H7 (cell line): ENCODE measurements around the gene CHRM2. TPM values are rescaled to one million over a fixed set of nuclear protein-coding genes. Genes with fewer than 3 reads are reported as not detected.
A peak's percentile ranks its signal among the peaks of the same experiment; 100 is the strongest.
"Not testable (repeated sequence)": the region's sequence is repeated elsewhere in the genome, so short reads cannot be mapped to it uniquely, and the experiment has no call there.

ENCODE experiments used
- DNase-seq: peaks from one replicate; pipeline ENCODE4 v3.0.0; 2012
- H3K27me3 ChIP-seq: 2 replicates; pipeline ENCODE4 v1.6.0; 2011; ENCODE audit warnings: mild to moderate bottlenecking, low read length; ENCODE audit not compliant: control insufficient read depth, insufficient read depth
- H3K36me3 ChIP-seq: replicated peaks from 2 replicates; pipeline ENCODE4 v1.5.1; 2011; ENCODE audit warnings: low read length; ENCODE audit not compliant: control insufficient read depth, insufficient read depth
- H3K4me3 ChIP-seq: 2 replicates; pipeline ENCODE4 v1.5.1; 2011; ENCODE audit warnings: low read depth, mild to moderate bottlenecking, control low read depth, low read length, moderate library complexity; ENCODE audit not compliant: insufficient read depth
- total RNA-seq: library from RNA; depleted of rRNA; stranded (reverse); fragments of >200 nt; shearing (Covaris generic); gene quantifications from 2 replicates; pipeline ENCODE4 v1.2.3, GENCODE V29; 2014; rRNA removed

CHRM2 gene
- 0.18 TPM in 1 of 2 replicates, not detected in the other for total RNA-seq

- peaks cover 57% of the 10 kb centered on the region for H3K27me3 ChIP-seq
- no peaks in the 10 kb centered on the region for H3K36me3 ChIP-seq
- peak; percentile 34 for DNase-seq
- peak within 1 kb of the TSS; percentile 37 for H3K4me3 ChIP-seq
Observed at GRCh38 chr7:136868496-136869000, at the start of gene CHRM2. TSS of gene CHRM2 (plus strand) at chr7:136868652. CDS start at chr7:137014866, 146,214 bp downstream.

GRCh38 chr7:136831398-136831797 is 37.1 kb upstream of the CHRM2 start:
- H3K27me3 ChIP-seq, DNase-seq, H3K36me3 ChIP-seq: not testable (repeated sequence)
- H3K4me3 ChIP-seq = peak overlapping the region; percentile 20

GRCh38 chr7:136845899-136846465 is 22.5 kb upstream of the CHRM2 start:
- Histone ChIP-seq H3K4me3 (no peak overlapping the region), H3K27me3 (no peaks in the 10 kb centered on the region), H3K36me3 (no peaks in the 10 kb centered on the region)
- DNase-seq = no peak

- H3K27me3 ChIP-seq = no peaks in the 10 kb centered on the region
- no peak overlapping the region for H3K4me3 ChIP-seq
- no peak for DNase-seq
- no peaks in the 10 kb centered on the region for H3K36me3 ChIP-seq
Observed at GRCh38 chr7:136847858-136848257, 20.6 kb upstream of the CHRM2 start.

- H3K27me3 ChIP-seq = no peaks in the 10 kb centered on the region
- no peak overlapping the region for H3K4me3 ChIP-seq
- H3K36me3 ChIP-seq = no peaks in the 10 kb centered on the region
- DNase-seq = no peak
Observed at GRCh38 chr7:136853654-136854053, 14.8 kb upstream of the CHRM2 start.

GRCh38 chr7:136857573-136857972 is 10.9 kb upstream of the CHRM2 start:
- no peak for DNase-seq
- H3K36me3 ChIP-seq = no peaks in the 10 kb centered on the region
- no peak overlapping the region for H3K4me3 ChIP-seq
- no peaks in the 10 kb centered on the region for H3K27me3 ChIP-seq

- H3K27me3 ChIP-seq = no peaks in the 10 kb centered on the region
- no peak overlapping the region for H3K4me3 ChIP-seq
- DNase-seq = no peak
- H3K36me3 ChIP-seq = no peaks in the 10 kb centered on the region
Observed at GRCh38 chr7:136859803-136860202, 8.6 kb upstream of the CHRM2 start.

GRCh38 chr7:136865236-136865635 is 3.2 kb upstream of the CHRM2 start:
- DNase-seq = no peak
- Histone ChIP-seq H3K36me3 (no peaks in the 10 kb centered on the region), H3K27me3 (peaks cover 24% of the 10 kb centered on the region), H3K4me3 (no peak overlapping the region)

- Histone ChIP-seq H3K4me3 (no peak overlapping the region), H3K27me3 (peaks cover 30% of the 10 kb centered on the region), H3K36me3 (no peaks in the 10 kb centered on the region)
- DNase-seq = no peak
Observed at GRCh38 chr7:136865777-136866176, 2.7 kb upstream of the CHRM2 start.

GRCh38 chr7:136869001-136869961 is 829 bp downstream of the CHRM2 start:
- H3K36me3 ChIP-seq = no peaks in the 10 kb centered on the region
- H3K4me3 ChIP-seq = peak overlapping the region; percentile 37
- peaks cover 59% of the 10 kb centered on the region for H3K27me3 ChIP-seq
- peak; percentile 64 for DNase-seq

GRCh38 chr7:136869991-136870865 is 1.8 kb downstream of the CHRM2 start:
- DNase-seq = peak; percentile 41
- Histone ChIP-seq H3K4me3 (peak overlapping the region; percentile 37; the same call in 1 of the 2 replicates), H3K27me3 (peaks cover 59% of the 10 kb centered on the region), H3K36me3 (no peaks in the 10 kb centered on the region)

- DNase-seq = peak; percentile 51
- H3K36me3 ChIP-seq = no peaks in the 10 kb centered on the region
- peak overlapping the region; percentile 10; the same call in 1 of the 2 replicates for H3K4me3 ChIP-seq
- H3K27me3 ChIP-seq = peaks cover 59% of the 10 kb centered on the region
Observed at GRCh38 chr7:136870866-136871487, 2.5 kb downstream of the CHRM2 start.

GRCh38 chr7:136874393-136875032 is 6.1 kb downstream of the CHRM2 start:
- Histone ChIP-seq H3K36me3 (no peaks in the 10 kb centered on the region), H3K27me3 (peaks cover 42% of the 10 kb centered on the region), H3K4me3 (no peak overlapping the region)
- peak; percentile 43 for DNase-seq
